PC-9 (cell line): Measurements from ENCODE around the gene PDE4D.
"Not testable (repeated sequence)": the region's sequence is repeated elsewhere in the genome, so short reads cannot be mapped to it uniquely, and the experiment has no call there.

Experiments
- EZH2 ChIP-seq: fragments of 200-600 bp; sonication (generic); IDR thresholded peaks from 2 replicates; pipeline ENCODE4 v1.8.0; 2017; ENCODE audit warnings: antibody characterized with exemption, low read depth
- TF ChIP-seq, protein P1 (sequence below): fragments of 200-600 bp; sonication (generic); conservative IDR thresholded peaks from 2 replicates; pipeline ENCODE4 v1.6.1; 2017; ENCODE audit warnings: mixed run types, antibody characterized with exemption, mild to moderate bottlenecking, moderate library complexity

DNA sequence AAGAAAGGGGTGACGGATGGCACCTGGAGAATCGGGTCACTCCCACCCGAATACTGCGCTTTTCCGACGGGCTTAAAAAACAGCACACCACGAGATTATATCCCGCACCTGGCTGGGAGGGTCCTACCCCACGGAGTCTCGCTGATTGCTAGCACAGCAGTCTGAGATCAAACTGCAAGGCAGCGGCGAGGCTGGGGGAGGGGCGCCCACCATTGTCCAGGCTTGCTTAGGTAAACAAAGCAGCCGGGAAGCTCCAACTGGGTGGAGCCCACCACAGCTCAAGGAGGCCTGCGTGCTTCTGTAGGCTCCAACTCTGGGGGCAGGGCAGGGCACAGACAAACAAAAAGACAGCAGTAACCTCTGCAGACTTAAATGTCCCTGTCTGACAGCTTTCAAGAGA lies 498.6 kb downstream of the PDE4D start:
- TF ChIP-seq, protein P1, sequence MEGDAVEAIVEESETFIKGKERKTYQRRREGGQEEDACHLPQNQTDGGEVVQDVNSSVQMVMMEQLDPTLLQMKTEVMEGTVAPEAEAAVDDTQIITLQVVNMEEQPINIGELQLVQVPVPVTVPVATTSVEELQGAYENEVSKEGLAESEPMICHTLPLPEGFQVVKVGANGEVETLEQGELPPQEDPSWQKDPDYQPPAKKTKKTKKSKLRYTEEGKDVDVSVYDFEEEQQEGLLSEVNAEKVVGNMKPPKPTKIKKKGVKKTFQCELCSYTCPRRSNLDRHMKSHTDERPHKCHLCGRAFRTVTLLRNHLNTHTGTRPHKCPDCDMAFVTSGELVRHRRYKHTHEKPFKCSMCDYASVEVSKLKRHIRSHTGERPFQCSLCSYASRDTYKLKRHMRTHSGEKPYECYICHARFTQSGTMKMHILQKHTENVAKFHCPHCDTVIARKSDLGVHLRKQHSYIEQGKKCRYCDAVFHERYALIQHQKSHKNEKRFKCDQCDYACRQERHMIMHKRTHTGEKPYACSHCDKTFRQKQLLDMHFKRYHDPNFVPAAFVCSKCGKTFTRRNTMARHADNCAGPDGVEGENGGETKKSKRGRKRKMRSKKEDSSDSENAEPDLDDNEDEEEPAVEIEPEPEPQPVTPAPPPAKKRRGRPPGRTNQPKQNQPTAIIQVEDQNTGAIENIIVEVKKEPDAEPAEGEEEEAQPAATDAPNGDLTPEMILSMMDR = not testable (repeated sequence)
- not testable (repeated sequence) for TF ChIP-seq EZH2
